Renal cortex interstitium (tissue), 11 donors: ENCODE results near the gene CES4A. TPM values are rescaled to one million over a fixed set of nuclear protein-coding genes. Genes with fewer than 3 reads are reported as not detected.
A peak's percentile ranks its signal among the peaks of the same experiment; 100 is the strongest.

Experiments used
- DNase-seq, 11 donors: peaks; one replicate each; pipeline ENCODE4 v3.0.0-alpha.2; 2013; ENCODE audit warnings: low read depth in 9 of 11, low spot score in 4 of 11; ENCODE audit errors: extremely low read depth in 1 of 11
- polyA plus RNA-seq, 3 donors: library from polyadenylated mRNA; unstranded; fragments of 120-200 nt; gene quantifications; one replicate each; pipeline ENCODE4 v1.2.1, GENCODE V29; 2013; ENCODE audit not compliant: insufficient read length in 3 of 3

The CES4A gene
- polyA plus RNA-seq, 3 donors = 7.6 to 13.5 (median 8.5) TPM

GRCh38 chr16:67014634-67015312 lies 26.4 kb downstream of the CES4A start:
- DNase-seq = no peak

GRCh38 chr16:67015313-67015731 lies 26.9 kb downstream of the CES4A start:
- no peak for DNase-seq

- DNase-seq = no peak
Measured at GRCh38 chr16:67016143-67016542, 27.8 kb downstream of the CES4A start.

- DNase-seq = no peak
Measured at GRCh38 chr16:67016681-67017420, 28.5 kb downstream of the CES4A start.

GRCh38 chr16:67017421-67017750 lies 29.0 kb downstream of the CES4A start:
- no peak for DNase-seq

GRCh38 chr16:67017810-67018488 lies 29.6 kb downstream of the CES4A start:
- peak in 8 of 11 donors; percentile 64 to 83 (median 76) for DNase-seq

- DNase-seq = no peak
Measured at GRCh38 chr16:67019171-67019570, 30.8 kb downstream of the CES4A start.

GRCh38 chr16:67021321-67021720 lies 32.9 kb downstream of the CES4A start:
- DNase-seq = no peak

- DNase-seq = no peak
Measured at GRCh38 chr16:67022531-67023214, 34.3 kb downstream of the CES4A start.

- no peak for DNase-seq
Measured at GRCh38 chr16:67023689-67024088, 35.3 kb downstream of the CES4A start.

GRCh38 chr16:67024384-67025209 lies 36.2 kb downstream of the CES4A start:
- no peak for DNase-seq

- DNase-seq = no peak
Measured at GRCh38 chr16:67025210-67025550, 36.8 kb downstream of the CES4A start.

GRCh38 chr16:67026570-67026969 lies 38.2 kb downstream of the CES4A start:
- DNase-seq = no peak

- DNase-seq = no peak
Measured at GRCh38 chr16:67027046-67027445, 38.7 kb downstream of the CES4A start.

- DNase-seq = no peak
Measured at GRCh38 chr16:67028167-67028695, 39.8 kb downstream of the CES4A start.

GRCh38 chr16:67028696-67029253 lies 40.4 kb downstream of the CES4A start, which contains the start of gene CBFB:
CBFB (plus strand) TSS chr16:67029149; CDS start chr16:67029408, 259 bp downstream.
- DNase-seq = peak in 10 of 11 donors; percentile 74 to 88 (median 84)

GRCh38 chr16:67029254-67030096 lies 41.1 kb downstream of the CES4A start:
- peak in 3 of 11 donors; percentile 37 to 39 (median 38) for DNase-seq
